Neuronal stem cell (in vitro differentiated cells): ENCODE measurements around the gene HAS3.

ENCODE experiments used
- DNase-seq: peaks from one replicate; pipeline ENCODE4 v3.0.0-alpha.2; 2013; ENCODE audit warnings: low spot score
- H2AFZ ChIP-seq: one replicate; pipeline ENCODE4 v1.6.1; 2013; ENCODE audit warnings: mild to moderate bottlenecking, low read length, inconsistent platforms
- H2AK5ac ChIP-seq: 2 replicates; pipeline ENCODE4 v1.6.1; 2013; ENCODE audit warnings: low read depth, mild to moderate bottlenecking, inconsistent platforms, low read length, moderate library complexity, mixed read lengths
- H2BK120ac ChIP-seq: 2 replicates; pipeline ENCODE4 v1.6.1; 2013; ENCODE audit warnings: low read depth, mild to moderate bottlenecking, inconsistent platforms, low read length, moderate library complexity, mixed read lengths
- H2BK12ac ChIP-seq: one replicate; pipeline ENCODE4 v1.6.1; 2013; ENCODE audit warnings: low read length, inconsistent platforms
- H2BK15ac ChIP-seq: 2 replicates; pipeline ENCODE4 v1.6.1; 2013; ENCODE audit warnings: mild to moderate bottlenecking, low read length, inconsistent platforms, mixed read lengths
- H2BK5ac ChIP-seq: one replicate; pipeline ENCODE4 v1.6.1; 2013; ENCODE audit warnings: inconsistent platforms, mild to moderate bottlenecking, low read length, moderate library complexity
- H3K14ac ChIP-seq: one replicate; pipeline ENCODE4 v1.6.1; 2013; ENCODE audit warnings: low read length, inconsistent platforms
- H3K18ac ChIP-seq: 2 replicates; pipeline ENCODE4 v1.6.1; 2013; ENCODE audit warnings: low read length, inconsistent platforms
- H3K23ac ChIP-seq: 2 replicates; pipeline ENCODE4 v1.6.1; 2013; ENCODE audit warnings: low read depth, mild to moderate bottlenecking, mixed read lengths, low read length, inconsistent platforms; ENCODE audit not compliant: poor library complexity
- H3K27ac ChIP-seq: replicated peaks from 3 replicates; pipeline ENCODE4 v1.5.1; 2013; ENCODE audit warnings: low read length, inconsistent platforms
- H3K27me3 ChIP-seq, 3 experiments: 2 replicates each; pipeline ENCODE4 v1.6.1; 2013; ENCODE audit warnings: low read length in 3 of 3, mild to moderate bottlenecking in 2 of 3, inconsistent platforms in 1 of 3, low read depth in 1 of 3, mixed read lengths in 1 of 3, moderate library complexity in 1 of 3; ENCODE audit not compliant: control insufficient read depth in 3 of 3, insufficient read depth in 3 of 3
- H3K36me3 ChIP-seq, 2 donors: replicated peaks in 1 of 2; 2 replicates each; pipeline ENCODE4 v1.6.1; 2013; ENCODE audit warnings: low read length in 2 of 2; ENCODE audit not compliant: control insufficient read depth in 2 of 2, insufficient read depth in 2 of 2
- H3K4ac ChIP-seq: 2 replicates; pipeline ENCODE4 v1.6.1; 2013; ENCODE audit warnings: inconsistent platforms, mild to moderate bottlenecking, low read length, moderate library complexity
- H3K4me1 ChIP-seq, 2 donors: 1 replicate in 1 of 2; 2 replicates in 1 of 2; pipeline ENCODE4 v1.6.1; 2013; ENCODE audit warnings: low read length in 2 of 2, low read depth in 1 of 2; ENCODE audit not compliant: control insufficient read depth in 2 of 2, insufficient read depth in 1 of 2
- H3K4me2 ChIP-seq: one replicate; pipeline ENCODE4 v1.6.1; 2013; ENCODE audit warnings: mild to moderate bottlenecking, low read length, inconsistent platforms; ENCODE audit not compliant: insufficient read depth, poor library complexity, severe bottlenecking
- H3K4me3 ChIP-seq, 2 donors: 2 replicates each; pipeline ENCODE4 v1.5.1; 2013; ENCODE audit warnings: low read length in 2 of 2, mild to moderate bottlenecking in 2 of 2, inconsistent platforms in 1 of 2, moderate library complexity in 1 of 2
- H3K79me1 ChIP-seq: one replicate; pipeline ENCODE4 v1.6.1; 2013; ENCODE audit warnings: low read depth, mild to moderate bottlenecking, inconsistent platforms, low read length, moderate library complexity
- H3K9ac ChIP-seq: one replicate; pipeline ENCODE4 v1.6.1; 2013; ENCODE audit warnings: mild to moderate bottlenecking, low read depth, low read length, inconsistent platforms; ENCODE audit not compliant: poor library complexity
- H3K9me3 ChIP-seq, 2 donors: replicated peaks in 1 of 2; 2 replicates each; pipeline versions ENCODE3 to v1.6.1; 2013; ENCODE audit warnings: low read length in 2 of 2, mild to moderate bottlenecking in 2 of 2, inconsistent platforms in 1 of 2, low read depth in 1 of 2, mixed read lengths in 1 of 2, moderate library complexity in 1 of 2; ENCODE audit not compliant: control insufficient read depth in 2 of 2, insufficient read depth in 1 of 2
- H4K8ac ChIP-seq: one replicate; pipeline ENCODE4 v1.6.1; 2013; ENCODE audit warnings: low read depth, mild to moderate bottlenecking, inconsistent platforms, low read length, moderate library complexity
- H4K91ac ChIP-seq: one replicate; pipeline ENCODE4 v1.6.1; 2013; ENCODE audit warnings: low read length, low read depth, mild to moderate bottlenecking, inconsistent platforms; ENCODE audit not compliant: poor library complexity
- WGBS, 2 donors: extraction: QIAGEN DNeasy Blood & Tissue Kit; methylation state at CpG; one replicate each; pipeline ENCODE4 v1.1.7; 2013; ENCODE audit warnings: missing lambda C conversion rate in 2 of 2, mixed read lengths in 1 of 2; ENCODE audit not compliant: insufficient read length in 2 of 2, insufficient replicate concordance in 1 of 2; ENCODE audit errors: extremely low coverage in 2 of 2; 5-methylcytosine and 5-hydroxymethylcytosine counted together

The HAS3 gene

DNA sequence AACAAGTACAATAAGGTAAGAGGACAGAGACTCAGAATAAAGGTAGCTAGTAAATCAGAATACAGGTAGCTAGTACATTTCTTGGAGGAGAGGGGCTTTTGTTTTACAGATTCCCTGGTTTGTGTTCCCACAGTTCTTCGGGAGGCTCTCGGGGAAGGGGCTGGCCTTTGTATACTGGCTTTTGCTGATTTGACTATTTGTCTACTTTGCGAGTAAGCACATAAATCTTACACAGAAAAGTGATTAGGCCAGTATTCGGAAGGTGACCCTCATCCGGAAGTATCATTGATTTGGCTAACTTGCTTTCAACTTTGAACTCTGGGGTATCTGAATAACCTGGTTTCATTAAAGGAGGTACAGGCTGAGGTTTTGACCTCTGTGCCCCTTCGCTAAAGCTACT is 60.1 kb downstream of the HAS3 start:
- Histone ChIP-seq H3K4me1 (no peaks in the 10 kb centered on the region), H3K79me1 (peaks cover 2% of the 10 kb centered on the region), H2BK12ac (no peak overlapping the region), H3K9me3 (no peaks in the 10 kb centered on the region), H3K23ac (no peak overlapping the region), H4K91ac (no peak overlapping the region), H2BK15ac (no peak overlapping the region), H2AFZ (no peak overlapping the region), H4K8ac (no peak overlapping the region), H2BK120ac (no peak overlapping the region), H3K18ac (no peak overlapping the region), H3K27ac (no peak overlapping the region), H3K9ac (no peak overlapping the region), H2AK5ac (no peak overlapping the region), H3K27me3 (no peaks in the 10 kb centered on the region), H3K4me2 (no peak overlapping the region), H3K4me3 (no peak overlapping the region), H3K4ac (no peak overlapping the region), H2BK5ac (no peak overlapping the region), H3K14ac (no peak overlapping the region), H3K36me3 (peaks cover 32 to 94% of the 10 kb centered on the region in 2 donors)
- WGBS, 2 donors: no CpG with 5 or more reads among the region's 6 CpGs
- no peak for DNase-seq

DNA sequence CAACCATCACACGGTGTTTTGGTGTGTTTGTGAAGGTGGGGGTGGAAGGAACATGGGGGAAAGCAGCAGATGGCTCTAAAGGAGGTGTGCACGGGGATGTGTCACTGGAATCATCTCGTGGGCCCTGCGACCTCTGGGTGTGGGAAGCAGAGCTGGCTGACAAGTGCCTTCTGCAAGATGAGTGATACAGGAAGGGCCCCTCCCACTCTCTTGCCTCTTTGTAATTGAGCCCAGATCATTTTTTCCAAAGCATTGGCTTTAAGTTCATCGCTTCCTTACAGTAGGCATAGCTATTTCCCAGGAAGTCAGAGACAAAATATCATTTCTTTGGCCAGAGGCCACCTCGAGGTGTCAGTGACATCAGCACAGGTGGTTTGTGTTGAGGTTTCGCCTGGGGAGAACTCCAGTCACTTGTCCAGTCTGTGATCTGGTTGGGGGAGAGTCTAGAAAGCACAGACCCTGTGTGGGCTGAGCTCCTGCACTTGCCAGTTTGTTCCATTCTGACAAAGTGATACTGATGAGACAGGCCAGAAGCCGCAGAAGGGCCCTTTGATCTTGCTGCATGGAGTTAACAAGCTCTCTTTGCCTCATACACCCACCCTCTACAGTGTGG is 60.9 kb downstream of the HAS3 start:
- Histone ChIP-seq H3K27ac (no peak overlapping the region), H3K23ac (no peak overlapping the region), H2AFZ (no peak overlapping the region), H3K36me3 (peaks cover 30 to 90% of the 10 kb centered on the region in 2 donors), H4K8ac (no peak overlapping the region), H3K14ac (no peak overlapping the region), H2BK12ac (no peak overlapping the region), H3K79me1 (peaks cover 2% of the 10 kb centered on the region), H3K9ac (no peak overlapping the region), H3K4me1 (peaks cover 0 to 3% of the 10 kb centered on the region in 2 donors), H2BK15ac (no peak overlapping the region), H3K4me3 (no peak overlapping the region), H3K4ac (no peak overlapping the region), H4K91ac (no peak overlapping the region), H2AK5ac (no peak overlapping the region), H2BK5ac (no peak overlapping the region), H3K27me3 (no peaks in the 10 kb centered on the region), H3K18ac (no peak overlapping the region), H3K4me2 (no peak overlapping the region), H2BK120ac (no peak overlapping the region), H3K9me3 (no peaks in the 10 kb centered on the region)
- no peak for DNase-seq
- no CpG with 5 or more reads among the region's 8 CpGs for WGBS, 2 donors

DNA sequence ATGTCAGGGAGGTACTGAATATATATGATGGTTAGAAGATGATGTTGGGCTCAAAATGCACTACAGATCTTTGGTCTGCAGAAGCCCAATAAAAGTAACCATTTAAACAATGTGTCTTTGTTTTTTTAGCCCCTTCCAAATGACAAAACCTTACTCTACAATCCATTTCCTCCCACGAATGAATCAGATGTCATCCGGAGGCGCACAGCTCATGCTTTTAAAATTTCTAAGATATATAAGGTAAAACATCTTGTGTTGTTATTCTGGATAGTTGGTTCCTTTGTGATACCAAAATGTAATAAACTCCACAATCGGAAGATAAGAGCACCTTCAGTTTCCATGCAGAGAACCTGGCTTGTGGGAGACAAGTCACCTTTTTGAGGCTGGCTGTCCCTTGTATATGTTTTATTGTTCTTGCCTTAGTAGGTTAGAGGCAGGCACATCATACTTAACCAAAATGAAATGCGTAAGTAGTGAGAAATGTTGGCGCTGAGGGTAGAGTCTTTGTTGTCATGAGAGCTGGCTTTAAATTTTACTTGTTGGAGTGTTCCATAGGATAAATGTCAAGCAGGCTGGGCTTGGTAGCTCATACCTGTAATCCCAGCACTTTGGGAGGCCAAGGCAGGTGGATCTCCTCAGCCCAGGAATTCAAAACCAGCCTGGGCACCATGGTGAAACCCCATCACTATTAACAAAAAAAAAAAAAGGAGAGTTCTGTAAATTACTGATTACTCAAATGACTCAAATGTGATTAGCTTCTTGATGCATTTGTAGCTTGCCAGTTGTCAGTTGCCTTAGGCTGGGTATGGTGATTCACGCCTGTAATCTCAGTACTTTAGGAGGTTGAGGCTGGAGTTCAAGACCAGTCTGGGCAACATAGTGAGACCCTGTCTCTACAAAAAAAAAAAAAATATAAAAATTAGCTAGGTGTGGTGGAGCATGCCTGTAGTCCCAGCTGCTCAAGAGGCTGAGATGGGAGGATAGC is 61.8 kb downstream of the HAS3 start:
- Histone ChIP-seq H3K9ac (no peak overlapping the region), H4K91ac (no peak overlapping the region), H3K27me3 (no peaks in the 10 kb centered on the region), H3K23ac (no peak overlapping the region), H3K4me2 (no peak overlapping the region), H2BK5ac (no peak overlapping the region), H2BK12ac (no peak overlapping the region), H2BK120ac (no peak overlapping the region), H3K36me3 (peaks cover 27 to 86% of the 10 kb centered on the region in 2 donors), H3K14ac (no peak overlapping the region), H3K27ac (no peak overlapping the region), H3K18ac (no peak overlapping the region), H2AK5ac (no peak overlapping the region), H3K4ac (no peak overlapping the region), H3K4me1 (peaks cover 0 to 3% of the 10 kb centered on the region in 2 donors), H3K79me1 (no peaks in the 10 kb centered on the region), H3K4me3 (no peak overlapping the region), H2BK15ac (no peak overlapping the region), H3K9me3 (no peaks in the 10 kb centered on the region), H2AFZ (no peak overlapping the region), H4K8ac (no peak overlapping the region)
- no peak for DNase-seq
- WGBS, 2 donors: no CpG with 5 or more reads among the region's 7 CpGs
